AML-193 (cell line): ENCODE results near the gene CTBP2.

Source experiments
- DNase-seq, 2 experiments: peaks; one replicate each; lab custom pipeline; 2025; lab: John Stamatoyannopoulos, UW

Gene CTBP2

DNA sequence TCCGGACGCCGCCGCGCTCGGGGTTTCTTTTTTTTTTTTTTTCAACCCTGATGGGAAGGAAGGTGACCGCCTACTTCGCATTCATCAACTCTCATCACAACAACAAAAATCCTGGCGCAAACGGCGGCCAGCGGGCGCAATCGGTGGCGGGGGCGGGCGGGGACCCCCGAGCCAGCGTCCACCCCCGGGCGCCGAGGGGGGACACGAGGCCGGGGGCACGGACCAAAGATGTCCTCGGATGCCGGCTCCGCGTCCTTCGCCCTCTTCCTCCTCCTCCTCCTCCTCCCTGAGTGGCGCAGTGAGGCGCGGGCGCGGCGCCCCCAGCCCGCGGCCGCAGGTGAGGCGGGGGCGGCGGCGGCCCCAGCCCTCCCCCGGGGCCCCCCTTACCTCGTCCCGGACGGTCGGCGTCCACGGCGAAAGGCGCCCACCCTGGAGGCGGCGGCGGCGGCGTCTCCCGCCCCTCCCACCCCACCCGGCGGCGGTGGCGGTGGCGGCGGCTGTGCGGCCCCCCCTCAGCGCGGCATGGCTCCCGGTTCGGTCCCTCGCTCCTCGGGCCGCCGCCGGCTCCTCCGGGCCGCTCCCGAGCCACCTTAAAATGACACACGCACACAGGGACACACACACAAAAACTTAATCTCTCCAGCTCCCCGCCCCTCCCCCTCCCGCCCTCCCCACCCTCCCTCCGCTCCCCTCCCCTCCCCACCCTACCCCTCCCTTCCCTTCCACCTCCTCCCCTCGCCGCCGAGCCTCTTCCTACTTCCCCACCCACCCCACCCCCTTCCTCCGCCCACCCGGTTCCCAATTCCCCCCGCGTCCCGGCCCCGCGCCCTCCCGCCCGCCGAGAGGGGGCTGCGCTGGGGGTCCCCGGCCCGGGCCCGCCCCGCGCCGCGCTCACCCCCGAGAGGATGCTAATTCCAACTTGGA lies at the start of gene CTBP2:
Gene CTBP2 (minus strand): TSS at position 632 of the 924 bp plus-strand sequence.
- DNase-seq: no peak

DNA sequence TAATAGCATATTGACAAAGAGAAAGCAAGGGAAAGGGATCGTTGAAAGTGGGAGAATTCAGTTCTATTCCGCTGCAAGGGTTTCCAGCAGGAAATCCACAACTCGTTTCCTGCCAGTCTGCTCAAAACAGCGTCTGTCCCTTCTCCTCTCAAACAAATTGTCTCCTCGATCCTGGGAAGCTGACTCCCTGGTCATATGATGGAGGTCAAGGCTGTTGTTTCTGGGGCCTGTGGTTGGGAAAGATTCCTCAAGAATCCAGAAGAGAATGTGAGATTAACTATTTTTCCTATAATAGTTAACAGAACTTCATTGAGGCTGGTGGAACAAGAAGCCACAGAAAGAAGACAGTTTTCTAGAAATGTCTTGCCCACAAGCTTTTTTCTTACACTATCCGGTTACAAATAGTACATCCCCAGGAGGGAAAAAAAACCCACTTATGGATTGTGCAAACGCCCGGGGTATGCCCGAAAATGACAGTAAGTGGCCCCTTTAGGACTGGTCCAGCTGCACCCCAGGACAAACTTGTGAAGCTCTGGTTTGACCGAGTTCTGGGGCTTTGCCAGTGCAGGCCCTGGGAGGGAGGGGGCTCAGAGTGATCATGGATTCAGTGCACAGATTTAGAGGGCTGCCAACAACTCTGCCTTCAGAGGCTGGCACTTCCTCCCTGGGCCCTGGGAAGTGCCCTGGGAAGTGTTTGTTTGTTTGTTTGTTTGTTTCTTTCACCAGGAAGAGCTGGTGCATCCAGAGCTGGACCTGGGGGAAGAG lies 49.4 kb upstream of the CTBP2 start:
- no peak for DNase-seq

DNA sequence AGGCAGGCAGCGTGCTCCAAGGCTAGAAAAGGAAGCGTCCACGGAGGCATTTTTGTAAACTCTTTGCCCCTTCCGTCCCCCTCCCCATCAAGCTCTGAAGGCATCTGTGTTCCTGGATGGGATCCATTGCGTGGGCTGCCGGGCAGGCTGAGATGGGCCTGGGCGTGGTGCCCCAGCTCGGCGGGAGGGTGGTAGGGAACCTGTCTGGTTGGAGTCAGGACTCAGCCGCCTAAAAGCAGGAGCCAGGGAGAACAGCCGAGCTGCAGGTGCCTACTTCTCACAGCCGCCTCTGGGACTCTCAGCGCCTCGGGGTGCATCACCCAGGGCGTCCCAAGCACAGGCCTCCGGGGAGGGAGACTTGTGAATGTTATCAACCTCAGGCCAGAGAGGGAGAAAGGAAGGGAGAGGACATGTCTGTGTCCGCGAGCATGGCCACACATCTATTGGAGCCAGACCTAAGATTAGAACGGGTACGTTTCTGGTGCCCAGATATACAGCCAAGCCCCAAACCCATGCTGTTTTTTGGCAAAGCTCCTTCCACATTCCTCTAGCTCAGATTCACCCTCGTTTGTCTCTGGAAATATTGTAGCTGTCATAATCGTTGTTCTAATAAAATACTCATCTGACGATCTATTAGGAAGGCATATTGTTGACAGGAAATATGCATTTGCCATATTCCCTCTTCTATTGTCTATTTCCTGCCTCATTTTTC lies 48.6 kb upstream of the CTBP2 start:
- no peak for DNase-seq

GRCh38 chr10:125206623-125207022 lies 46.3 kb upstream of the CTBP2 start:
- no peak for DNase-seq

GRCh38 chr10:125205431-125205830 lies 45.1 kb upstream of the CTBP2 start:
- DNase-seq: no peak

DNA sequence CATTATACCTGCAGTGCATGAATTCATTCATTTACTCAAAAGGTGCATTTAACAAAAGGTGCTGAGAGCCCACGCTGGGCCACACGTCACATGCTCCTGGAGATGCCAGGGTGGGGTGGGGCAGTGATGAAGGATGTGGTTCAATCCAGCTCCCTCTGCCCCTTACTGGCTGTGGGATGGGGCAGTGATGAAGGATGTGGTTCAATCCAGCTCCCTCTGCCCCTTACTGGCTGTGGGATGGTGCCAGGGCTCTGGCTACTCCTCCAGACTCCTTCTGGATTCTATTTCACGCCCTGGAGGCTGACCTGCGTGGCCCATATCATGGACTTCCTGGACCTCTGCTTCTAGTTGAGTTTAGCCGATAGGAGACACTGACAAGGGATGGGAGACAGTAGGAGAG lies 44.0 kb upstream of the CTBP2 start:
- no peak for DNase-seq

DNA sequence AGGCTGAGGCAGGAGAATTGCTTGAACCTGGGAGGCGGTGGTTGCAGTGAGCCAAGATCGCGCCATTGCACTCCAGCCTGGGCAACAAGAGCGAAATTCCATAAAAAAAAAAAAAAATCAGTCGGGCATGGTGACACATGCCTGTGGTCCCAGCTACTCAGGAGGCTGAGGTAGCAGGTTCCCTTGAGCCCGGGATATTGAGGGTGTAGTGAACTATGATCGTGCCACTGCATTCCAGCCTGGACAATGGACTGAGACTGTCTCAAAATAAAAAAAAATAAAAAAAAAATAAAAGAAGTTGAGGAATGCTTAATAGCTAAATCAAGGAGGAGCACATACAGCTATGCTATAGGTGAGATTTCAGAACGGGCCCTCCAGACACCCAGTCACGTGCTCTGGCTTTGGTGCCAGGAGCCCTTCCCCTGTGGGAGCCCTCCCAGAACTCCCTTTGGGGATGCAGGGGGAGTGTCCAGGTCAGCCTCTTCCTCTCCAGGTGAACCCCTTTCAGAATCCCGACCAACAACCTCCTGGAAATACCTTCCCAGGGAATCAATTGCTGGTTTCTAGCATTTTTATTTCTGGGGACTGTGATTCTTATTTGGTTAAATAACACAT lies 42.9 kb upstream of the CTBP2 start:
- no peak for DNase-seq

DNA sequence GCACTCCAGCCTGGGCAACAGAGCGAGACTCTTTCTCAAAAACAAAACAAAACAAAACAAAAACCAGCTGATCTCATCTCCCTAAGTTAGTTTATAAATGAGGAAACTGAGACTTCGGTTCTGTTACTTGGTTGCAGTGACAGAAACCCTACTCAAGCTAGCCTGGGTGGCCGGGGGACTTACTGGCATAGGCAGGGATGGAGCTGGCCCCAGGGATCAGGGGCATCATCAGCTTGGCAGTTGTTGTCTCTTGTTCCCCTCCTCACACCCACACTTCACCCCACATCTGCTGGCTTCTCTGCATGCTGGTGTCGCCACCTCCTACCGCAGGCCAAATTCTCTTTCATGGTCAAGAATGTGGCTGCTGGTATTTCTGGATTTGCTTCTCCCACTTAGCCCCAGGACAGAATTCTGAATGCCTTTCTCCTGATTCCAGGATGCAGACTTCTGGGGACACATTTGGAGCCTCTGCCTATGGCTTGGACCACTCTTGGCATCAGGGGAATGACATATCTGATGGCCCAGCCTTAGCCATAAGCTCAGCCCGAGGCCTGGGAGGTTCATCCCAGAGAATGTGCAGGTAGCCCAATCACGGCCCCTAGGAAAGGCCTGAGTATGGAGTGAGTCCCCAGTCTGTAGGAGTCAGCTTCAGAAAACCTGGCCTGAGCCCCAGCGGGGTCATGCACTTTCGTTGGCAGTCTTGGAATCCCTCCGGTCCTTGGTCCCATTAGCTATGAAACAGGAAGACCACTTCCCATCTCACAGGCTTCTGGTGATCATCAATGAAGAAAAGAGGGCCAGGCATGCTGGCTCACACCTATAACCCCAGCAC lies 41.6 kb upstream of the CTBP2 start:
- no peak for DNase-seq

GRCh38 chr10:125201108-125201524 lies 40.8 kb upstream of the CTBP2 start:
- no peak for DNase-seq

DNA sequence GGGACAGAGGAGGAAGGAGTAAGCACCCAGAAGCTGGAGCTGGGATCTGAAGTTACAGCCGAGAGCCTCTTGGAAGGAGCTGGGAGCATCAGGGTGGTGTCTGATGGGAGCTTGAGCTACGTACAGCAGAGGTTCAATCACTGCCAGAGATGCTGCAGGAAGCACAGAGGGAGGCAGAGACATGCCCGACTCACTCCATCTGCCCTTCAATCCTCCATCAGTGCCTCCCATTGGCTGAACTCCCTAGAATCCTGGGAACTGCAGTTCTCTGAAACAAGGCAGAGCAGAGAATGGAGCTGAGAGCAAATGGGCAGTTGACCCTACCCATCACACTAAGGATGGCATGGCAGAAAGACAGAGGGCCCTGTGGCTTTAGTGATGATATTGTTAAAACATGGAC lies 40.0 kb upstream of the CTBP2 start:
- no peak for DNase-seq

GRCh38 chr10:125199270-125199669 lies 38.9 kb upstream of the CTBP2 start:
- DNase-seq: no peak

- no peak for DNase-seq
Measured at GRCh38 chr10:125194814-125195213, 34.5 kb upstream of the CTBP2 start.

DNA sequence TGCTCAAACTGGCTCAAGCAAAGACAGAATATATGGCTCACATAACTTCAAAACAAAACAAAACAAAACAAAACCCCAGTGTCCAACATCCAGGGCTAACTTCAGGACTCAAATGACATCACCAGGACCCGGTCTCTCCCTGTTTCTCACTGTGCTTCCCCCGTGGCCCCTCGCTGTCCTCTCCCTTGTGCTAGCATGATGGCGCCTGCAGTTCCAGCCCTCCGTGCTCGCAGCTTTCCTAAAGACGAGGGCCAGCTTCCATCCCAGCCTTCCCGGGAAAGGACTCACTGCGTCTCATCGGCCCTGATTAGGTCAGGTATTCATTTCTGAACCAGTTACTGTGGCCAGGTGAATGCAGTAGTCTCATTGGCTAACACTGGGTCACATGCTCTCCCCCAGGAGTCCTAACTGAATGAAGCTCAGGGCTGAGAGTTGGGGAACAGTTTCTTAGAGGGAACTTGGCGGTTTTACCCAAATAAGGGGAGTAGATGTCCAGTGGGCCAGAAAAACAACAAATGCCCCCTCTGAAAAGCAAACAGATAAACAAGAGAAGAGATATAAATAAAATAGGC lies 33.0 kb upstream of the CTBP2 start:
- no peak for DNase-seq

- DNase-seq: no peak
Measured at GRCh38 chr10:125192620-125193019, 32.3 kb upstream of the CTBP2 start.

GRCh38 chr10:125192005-125192404 lies 31.6 kb upstream of the CTBP2 start:
- no peak for DNase-seq

DNA sequence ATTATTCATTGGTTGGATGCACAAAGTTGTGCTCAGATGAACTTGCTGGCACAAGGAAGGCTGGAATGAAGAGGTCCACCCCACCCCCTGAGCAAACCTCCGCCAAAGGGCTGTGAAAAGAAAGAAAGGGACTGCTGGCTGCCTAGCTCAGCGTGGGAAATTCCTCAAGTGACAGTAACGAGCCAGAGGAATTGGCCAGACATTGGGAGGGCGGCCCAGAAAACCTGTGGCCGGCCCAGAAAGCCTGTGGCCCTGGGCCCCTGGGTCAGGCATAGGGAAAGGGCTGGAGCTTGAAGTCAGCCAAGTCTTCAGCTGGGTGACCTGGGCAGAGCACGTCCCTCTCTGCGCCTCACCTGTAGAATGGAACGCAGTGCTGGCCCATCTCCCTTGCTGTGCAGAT lies 30.6 kb upstream of the CTBP2 start:
- no peak for DNase-seq

DNA sequence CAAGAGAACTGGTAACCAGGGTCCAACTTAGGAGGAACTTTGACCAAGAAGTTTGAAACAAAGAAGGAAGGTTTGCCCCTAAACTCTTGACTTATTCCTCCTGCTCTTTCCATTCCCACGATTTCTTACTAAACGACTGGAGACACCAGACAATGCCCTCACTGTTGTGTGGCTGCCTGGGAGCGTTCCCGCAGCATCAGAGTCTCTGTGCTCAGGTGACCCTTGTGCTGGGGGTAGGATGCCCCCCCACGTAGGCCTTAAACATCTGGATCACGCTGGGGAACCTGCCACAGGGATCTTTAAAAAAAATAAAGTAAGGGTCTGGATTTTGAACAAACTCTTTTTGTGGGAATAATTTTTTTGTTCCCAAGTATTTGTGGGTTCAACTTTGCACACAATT lies 30.1 kb upstream of the CTBP2 start:
- DNase-seq: no peak

DNA sequence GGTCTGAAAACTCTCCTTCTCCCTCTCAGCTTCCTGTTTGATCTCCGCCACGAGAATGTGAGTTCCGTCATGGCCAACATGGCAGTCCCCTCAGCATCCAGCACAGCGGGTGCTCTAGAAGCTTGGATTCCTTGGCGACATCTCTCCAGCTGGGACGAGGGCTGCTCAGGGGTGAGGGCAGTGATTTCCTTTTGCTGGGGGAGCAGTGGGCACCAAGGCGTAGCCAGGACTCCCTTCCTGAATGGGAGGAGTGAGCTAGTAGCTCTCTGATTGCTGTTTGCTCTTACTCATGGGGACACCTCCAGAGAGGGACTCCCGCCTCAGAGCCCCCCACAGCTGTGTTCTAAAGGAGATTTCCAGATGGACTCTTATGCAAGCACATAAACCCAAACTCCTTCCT lies 28.8 kb upstream of the CTBP2 start:
- DNase-seq: no peak

- DNase-seq: no peak
Measured at GRCh38 chr10:125187238-125188194, 27.2 kb upstream of the CTBP2 start.
